SJSA1 (cell line): Measurements from ENCODE around the gene RBP5. TPM values are rescaled to one million over a fixed set of nuclear protein-coding genes. Genes with fewer than 3 reads are reported as not detected.

Experiments used
- DNase-seq, 2 experiments: peaks; one replicate each; pipeline ENCODE4 v3.0.0-alpha.2; 2015 to 2020; ENCODE audit warnings: low spot score in 2 of 2, low read depth in 1 of 2
- H3K27ac ChIP-seq: fragments of 250-450 bp; sonication (Bioruptor Pico); 2 replicates; pipeline ENCODE4 v1.5.1; 2020; ENCODE audit warnings: mild to moderate bottlenecking, moderate library complexity
- H3K27me3 ChIP-seq: fragments of 250-450 bp; sonication (Bioruptor Pico); replicated peaks from 2 replicates; pipeline ENCODE4 v1.5.1; 2020; ENCODE audit warnings: mild to moderate bottlenecking, moderate library complexity
- H3K36me3 ChIP-seq: fragments of 250-450 bp; sonication (Bioruptor Pico); 2 replicates; pipeline ENCODE4 v1.5.1; 2020; ENCODE audit warnings: mild to moderate bottlenecking
- H3K4me1 ChIP-seq: fragments of 250-450 bp; sonication (Bioruptor Pico); replicated peaks from 2 replicates; pipeline ENCODE4 v1.6.1; 2021; ENCODE audit warnings: mild to moderate bottlenecking
- H3K4me3 ChIP-seq: fragments of 250-450 bp; sonication (Bioruptor Pico); 2 replicates; pipeline ENCODE4 v1.5.1; 2020; ENCODE audit warnings: mild to moderate bottlenecking
- H3K9me3 ChIP-seq: fragments of 250-450 bp; sonication (Bioruptor Pico); replicated peaks from 2 replicates; pipeline ENCODE4 v1.5.1; 2020; ENCODE audit warnings: mild to moderate bottlenecking
- total RNA-seq: library from RNA; depleted of rRNA; stranded (reverse); fragments of >200 nt; shearing (Covaris generic); gene quantifications from 2 replicates; pipeline ENCODE4 v1.2.3, GENCODE V29; 2014

The RBP5 gene
- total RNA-seq, 1 experiment from 2014 or later = not detected

- H3K27me3 ChIP-seq = peaks cover 17% of the 10 kb centered on the region
- H3K36me3 ChIP-seq = no peaks in the 10 kb centered on the region
- H3K9me3 ChIP-seq = no peaks in the 10 kb centered on the region
- no peaks in the 10 kb centered on the region for H3K4me1 ChIP-seq
- DNase-seq = no peak
- H3K4me3 ChIP-seq = no peak overlapping the region
- no peak overlapping the region for H3K27ac ChIP-seq
Measured at GRCh38 chr12:7123806-7124522, 4.7 kb downstream of the RBP5 start.

GRCh38 chr12:7122811-7123769, 5.6 kb downstream of the RBP5 start:
- Histone ChIP-seq H3K36me3 (no peaks in the 10 kb centered on the region), H3K27ac (no peak overlapping the region), H3K4me3 (no peak overlapping the region), H3K4me1 (no peaks in the 10 kb centered on the region), H3K27me3 (peaks cover 12% of the 10 kb centered on the region), H3K9me3 (no peaks in the 10 kb centered on the region)
- no peak for DNase-seq

GRCh38 chr12:7121324-7121723, 7.4 kb downstream of the RBP5 start:
- no peak overlapping the region for H3K27ac ChIP-seq
- H3K36me3 ChIP-seq = no peaks in the 10 kb centered on the region
- no peak for DNase-seq
- no peaks in the 10 kb centered on the region for H3K9me3 ChIP-seq
- no peak overlapping the region for H3K4me3 ChIP-seq
- no peaks in the 10 kb centered on the region for H3K4me1 ChIP-seq
- H3K27me3 ChIP-seq = peaks cover 12% of the 10 kb centered on the region

- H3K27ac ChIP-seq = no peak overlapping the region
- no peak for DNase-seq
Measured at GRCh38 chr12:7120166-7120565, 8.5 kb downstream of the RBP5 start.

GRCh38 chr12:7118881-7119280, 9.8 kb downstream of the RBP5 start:
- Histone ChIP-seq H3K9me3 (no peaks in the 10 kb centered on the region), H3K4me1 (no peaks in the 10 kb centered on the region), H3K36me3 (no peaks in the 10 kb centered on the region), H3K4me3 (no peak overlapping the region), H3K27me3 (no peaks in the 10 kb centered on the region), H3K27ac (no peak overlapping the region)
- no peak for DNase-seq

More at GRCh38 chr12:7120166-7120565, 8.5 kb downstream of the RBP5 start:
- 0 out of 2 replicates have a peak, but pooled peaks cover 8% of the 10 kb centered on the region for H3K27me3 ChIP-seq
- no peak overlapping the region for H3K4me3 ChIP-seq
- H3K9me3 ChIP-seq = no peaks in the 10 kb centered on the region
- no peaks in the 10 kb centered on the region for H3K36me3 ChIP-seq
- H3K4me1 ChIP-seq = no peaks in the 10 kb centered on the region

GRCh38 chr12:7117670-7118069, 11.0 kb downstream of the RBP5 start:
- Histone ChIP-seq H3K4me1 (no peaks in the 10 kb centered on the region), H3K4me3 (no peak overlapping the region), H3K9me3 (no peaks in the 10 kb centered on the region), H3K27ac (no peak overlapping the region), H3K36me3 (no peaks in the 10 kb centered on the region), H3K27me3 (no peaks in the 10 kb centered on the region)
- DNase-seq = no peak

GRCh38 chr12:7116916-7117315, 11.8 kb downstream of the RBP5 start:
- Histone ChIP-seq H3K4me1 (no peaks in the 10 kb centered on the region), H3K4me3 (no peak overlapping the region), H3K27ac (no peak overlapping the region), H3K27me3 (no peaks in the 10 kb centered on the region), H3K36me3 (no peaks in the 10 kb centered on the region), H3K9me3 (no peaks in the 10 kb centered on the region)
- DNase-seq = no peak

- H3K36me3 ChIP-seq = no peaks in the 10 kb centered on the region
- no peak overlapping the region for H3K27ac ChIP-seq
- no peaks in the 10 kb centered on the region for H3K4me1 ChIP-seq
- no peak overlapping the region for H3K4me3 ChIP-seq
- no peaks in the 10 kb centered on the region for H3K9me3 ChIP-seq
- no peaks in the 10 kb centered on the region for H3K27me3 ChIP-seq
- no peak for DNase-seq
Measured at GRCh38 chr12:7116196-7116595, 12.5 kb downstream of the RBP5 start.

- Histone ChIP-seq H3K4me3 (no peak overlapping the region), H3K9me3 (no peaks in the 10 kb centered on the region), H3K4me1 (no peaks in the 10 kb centered on the region), H3K36me3 (no peaks in the 10 kb centered on the region), H3K27me3 (no peaks in the 10 kb centered on the region), H3K27ac (no peak overlapping the region)
- no peak for DNase-seq
Measured at GRCh38 chr12:7114851-7115250, 13.8 kb downstream of the RBP5 start.

- Histone ChIP-seq H3K36me3 (no peaks in the 10 kb centered on the region), H3K9me3 (no peaks in the 10 kb centered on the region), H3K4me3 (no peak overlapping the region), H3K27ac (no peak overlapping the region), H3K27me3 (no peaks in the 10 kb centered on the region), H3K4me1 (no peaks in the 10 kb centered on the region; the same call in 1 of the 2 replicates)
- DNase-seq = no peak
Measured at GRCh38 chr12:7114008-7114407, 14.7 kb downstream of the RBP5 start.

- DNase-seq = peak in 1 of 2 experiments; percentile 51
Measured at GRCh38 chr12:7113389-7113871, 15.3 kb downstream of the RBP5 start.

GRCh38 chr12:7112041-7112440, 16.6 kb downstream of the RBP5 start:
- Histone ChIP-seq H3K9me3 (no peaks in the 10 kb centered on the region), H3K4me3 (no peak overlapping the region), H3K36me3 (no peaks in the 10 kb centered on the region), H3K27ac (no peak overlapping the region), H3K4me1 (peaks cover 10% of the 10 kb centered on the region), H3K27me3 (no peaks in the 10 kb centered on the region)
- no peak for DNase-seq

More at GRCh38 chr12:7113389-7113871, 15.3 kb downstream of the RBP5 start:
- H3K27ac ChIP-seq = no peak overlapping the region
- no peaks in the 10 kb centered on the region for H3K36me3 ChIP-seq
- H3K4me3 ChIP-seq = no peak overlapping the region
- no peaks in the 10 kb centered on the region for H3K9me3 ChIP-seq
- no peaks in the 10 kb centered on the region for H3K27me3 ChIP-seq
- H3K4me1 ChIP-seq = peaks cover 3% of the 10 kb centered on the region

GRCh38 chr12:7110661-7111060, 18.0 kb downstream of the RBP5 start:
- Histone ChIP-seq H3K9me3 (peaks cover 3% of the 10 kb centered on the region; the same call in 1 of the 2 replicates), H3K4me1 (peaks cover 10% of the 10 kb centered on the region), H3K36me3 (no peaks in the 10 kb centered on the region), H3K27me3 (no peaks in the 10 kb centered on the region), H3K4me3 (no peak overlapping the region), H3K27ac (no peak overlapping the region)
- DNase-seq = no peak

- DNase-seq = no peak
- H3K4me1 ChIP-seq = peaks cover 10% of the 10 kb centered on the region
- peaks cover 3% of the 10 kb centered on the region; the same call in 1 of the 2 replicates for H3K9me3 ChIP-seq
- H3K36me3 ChIP-seq = no peaks in the 10 kb centered on the region
- no peaks in the 10 kb centered on the region for H3K27me3 ChIP-seq
- no peak overlapping the region for H3K27ac ChIP-seq
- H3K4me3 ChIP-seq = no peak overlapping the region
Measured at GRCh38 chr12:7109572-7109920, 19.1 kb downstream of the RBP5 start.
